Measurements from ENCODE around the gene SYCN. TPM values are rescaled to one million over a fixed set of nuclear protein-coding genes. Genes with fewer than 3 reads are reported as not detected.
"Not testable (repeated sequence)": the region's sequence is repeated elsewhere in the genome, so short reads cannot be mapped to it uniquely, and the experiment has no call there.

Gene SYCN
- polyA plus RNA-seq, 10 donors, result not detected

GRCh38 chr19:39230096-39230764 is 26.2 kb upstream of the SYCN start:
- DNase-seq, result no peak

GRCh38 chr19:39224910-39225309 is 20.8 kb upstream of the SYCN start:
- no peak for DNase-seq

GRCh38 chr19:39223703-39224279 is 19.7 kb upstream of the SYCN start:
- peak in 2 of 3 donors; percentile 17 to 48 for DNase-seq

- DNase-seq, result not testable (repeated sequence)
These were observed 15.0 kb upstream of the SYCN start for GRCh38 chr19:39219108-39219507.

- DNase-seq, result no peak
These were observed 14.4 kb upstream of the SYCN start for GRCh38 chr19:39218230-39219007.

- DNase-seq, result no peak
These were observed 13.0 kb upstream of the SYCN start for GRCh38 chr19:39217094-39217493.

- DNase-seq, result not testable (repeated sequence)
These were observed 11.3 kb upstream of the SYCN start for GRCh38 chr19:39215323-39215722.

- DNase-seq, result no peak
These were observed 8.3 kb upstream of the SYCN start for GRCh38 chr19:39212375-39212742.

GRCh38 chr19:39211731-39212374 is 7.8 kb upstream of the SYCN start:
- DNase-seq, result no peak

- DNase-seq, result no peak
These were observed 5.1 kb upstream of the SYCN start for GRCh38 chr19:39209196-39209595.

GRCh38 chr19:39208175-39208795 is 4.2 kb upstream of the SYCN start:
- DNase-seq, result no peak

GRCh38 chr19:39207293-39207836 is 3.3 kb upstream of the SYCN start:
- DNase-seq, result no peak

- DNase-seq, result no peak
These were observed 2.1 kb upstream of the SYCN start for GRCh38 chr19:39206122-39206521.

GRCh38 chr19:39205449-39205764 is 1.3 kb upstream of the SYCN start:
- no peak for DNase-seq

GRCh38 chr19:39202998-39203355 is 1.1 kb downstream of the SYCN start:
- DNase-seq, result no peak

GRCh38 chr19:39200803-39201115 is 3.3 kb downstream of the SYCN start:
- no peak for DNase-seq

- DNase-seq, result no peak
These were observed 3.8 kb downstream of the SYCN start for GRCh38 chr19:39200066-39200802.

- peak; percentile 6 to 67 (median 26) for DNase-seq
These were observed 5.0 kb downstream of the SYCN start for GRCh38 chr19:39199025-39199424.

- no peak for DNase-seq
These were observed 6.3 kb downstream of the SYCN start for GRCh38 chr19:39197808-39198207.

GRCh38 chr19:39196860-39197562 is 7.1 kb downstream of the SYCN start, which contains the start of gene NCCRP1:
Gene NCCRP1, plus strand, starts transcription at chr19:39196964. Its CDS starts 19 bp downstream, at chr19:39196983.
- DNase-seq, result no peak

GRCh38 chr19:39196320-39196719 is 7.7 kb downstream of the SYCN start:
- DNase-seq, result no peak
